GM19452 (cell line): ENCODE data around the gene CGB2.
"Not testable (repeated sequence)": the region's sequence is repeated elsewhere in the genome, so short reads cannot be mapped to it uniquely, and the experiment has no call there.

Source experiments
- ATAC-seq: cut with Tn5 transposase; IDR thresholded peaks from one replicate; pipeline ENCODE4 v1.9.1; 2021; ENCODE audit not compliant: unreplicated experiment

Gene CGB2

DNA sequence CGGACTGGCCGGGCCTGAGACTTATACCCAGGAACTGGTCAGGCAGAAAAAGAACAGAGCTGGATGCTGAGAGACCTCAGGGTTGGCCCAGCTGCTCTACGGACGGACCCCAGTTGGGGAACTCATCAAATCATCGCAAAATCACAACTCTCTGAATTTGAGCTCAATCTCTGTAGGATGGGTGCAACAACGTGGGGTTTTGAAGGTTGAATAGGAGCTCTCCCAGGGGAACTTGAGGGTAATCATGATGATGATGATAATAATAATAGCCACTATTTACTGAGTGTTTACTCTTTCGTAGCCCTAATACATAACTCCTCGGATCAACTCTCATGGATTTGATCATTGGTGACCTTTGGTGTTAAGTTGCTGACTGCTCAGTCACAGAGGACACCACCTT lies 1.4 kb upstream of the CGB2 start:
- not testable (repeated sequence) for ATAC-seq

DNA sequence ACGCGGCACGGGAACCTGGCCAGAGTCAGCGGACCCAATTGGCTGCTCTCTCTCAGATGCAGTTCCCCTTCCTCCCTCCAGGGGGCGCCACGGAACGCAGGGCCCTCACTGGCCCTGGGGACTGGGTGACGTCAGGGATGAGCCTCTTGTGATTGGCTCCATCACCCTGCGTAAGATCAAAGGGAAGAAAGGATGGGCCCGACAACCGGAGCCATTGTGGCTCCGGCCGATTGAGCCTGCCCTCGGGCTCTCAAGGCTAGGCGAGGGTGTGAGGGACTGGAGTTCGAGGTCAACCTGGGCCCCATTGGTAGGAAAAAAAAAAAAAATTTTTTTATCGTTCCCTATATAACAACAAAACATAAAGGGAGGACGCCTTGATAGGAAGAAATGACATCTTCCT lies 5.1 kb downstream of the CGB2 start, which contains the start of gene CGB1:
CGB1 (minus strand) TSS at position 81 of the 400 bp plus-strand sequence. CDS start 184 bp downstream, outside the sequence.
- not testable (repeated sequence) for ATAC-seq

- ATAC-seq: not testable (repeated sequence)
Measured at GRCh38 chr19:49038111-49038510, 6.4 kb downstream of the CGB2 start.

- not testable (repeated sequence) for ATAC-seq
Measured at GRCh38 chr19:49038557-49039276, 7.0 kb downstream of the CGB2 start.

DNA sequence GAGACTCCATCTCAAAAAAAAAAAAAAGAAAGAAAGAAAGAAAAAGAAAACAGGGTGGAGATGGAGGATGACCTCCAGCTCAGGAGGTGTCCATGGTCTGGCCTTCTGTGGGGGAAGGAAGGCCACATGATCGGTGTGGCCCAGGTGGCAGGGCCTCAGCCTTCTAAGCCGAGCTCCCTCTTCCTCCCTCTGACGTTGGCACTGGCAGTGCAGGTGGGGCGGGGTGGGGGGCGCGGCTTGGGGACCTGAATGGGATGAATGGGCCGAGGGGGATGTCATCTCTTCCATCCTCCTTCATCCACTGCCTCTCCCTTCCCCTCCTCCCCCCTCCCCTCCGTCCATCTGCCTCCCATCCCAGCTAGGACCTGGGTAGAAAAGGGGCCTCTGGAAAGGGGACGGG lies 8.0 kb downstream of the CGB2 start:
- not testable (repeated sequence) for ATAC-seq

GRCh38 chr19:49042177-49042576 lies 10.5 kb downstream of the CGB2 start:
- no peak for ATAC-seq

DNA sequence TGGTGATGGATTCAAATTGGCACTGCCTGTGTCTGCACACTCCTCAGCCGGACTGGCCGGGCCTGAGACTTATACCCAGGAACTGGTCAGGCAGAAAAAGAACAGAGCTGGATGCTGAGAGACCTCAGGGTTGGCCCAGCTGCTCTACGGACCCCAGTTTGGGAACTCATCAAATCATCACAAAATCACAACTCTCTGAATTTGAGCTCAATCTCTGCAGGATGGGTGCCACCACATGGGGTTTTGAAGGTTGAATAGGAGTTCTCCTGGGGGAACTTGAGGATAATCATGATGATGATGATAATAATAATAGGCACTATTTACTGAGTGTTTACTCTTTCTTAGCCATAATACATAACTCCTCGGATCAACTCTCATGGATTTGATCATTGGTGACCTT lies 11.0 kb downstream of the CGB2 start:
- not testable (repeated sequence) for ATAC-seq

DNA sequence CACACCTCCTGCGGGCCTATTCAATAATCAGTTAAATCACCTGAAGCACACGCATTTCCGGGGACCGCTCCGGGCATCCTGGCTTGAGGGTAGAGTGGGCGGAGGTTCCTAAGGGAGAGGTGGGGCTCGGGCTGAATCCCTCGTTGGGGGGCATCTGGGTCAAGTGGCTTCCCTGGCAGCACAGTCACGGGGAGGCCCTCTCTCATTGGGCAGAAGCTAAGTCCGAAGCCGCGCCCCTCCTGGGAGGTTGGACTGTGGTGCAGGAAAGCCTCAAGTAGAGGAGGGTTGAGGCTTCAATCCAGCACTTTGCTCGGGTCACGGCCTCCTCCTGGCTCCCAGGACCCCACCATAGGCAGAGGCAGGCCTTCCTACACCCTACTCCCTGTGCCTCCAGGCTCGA lies 11.9 kb downstream of the CGB2 start, which contains the start of gene CGB5:
CGB5 (plus strand) TSS at position 301 of the 400 bp plus-strand sequence. CDS start 362 bp downstream, outside the sequence.
- not testable (repeated sequence) for ATAC-seq

DNA sequence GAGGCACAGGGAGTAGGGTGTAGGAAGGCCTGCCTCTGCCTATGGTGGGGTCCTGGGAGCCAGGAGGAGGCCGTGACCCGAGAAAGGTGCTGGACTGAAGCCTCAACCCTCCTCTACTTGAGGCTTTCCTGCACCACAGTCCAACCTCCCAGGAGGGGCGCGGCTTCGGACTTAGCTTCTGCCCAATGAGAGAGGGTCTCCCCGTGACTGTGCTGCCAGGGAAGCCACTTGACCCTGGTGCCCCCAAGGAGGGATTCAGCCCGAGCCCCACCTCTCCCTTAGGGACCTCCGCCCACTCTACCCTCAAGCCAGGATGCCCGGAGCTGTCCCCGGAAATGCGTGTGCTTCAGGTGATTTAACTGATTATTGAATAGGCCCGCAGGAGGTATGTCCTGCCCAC lies 17.3 kb downstream of the CGB2 start, which contains the start of gene CGB8:
CGB8 (minus strand) TSS at position 101 of the 400 bp plus-strand sequence. CDS start 372 bp downstream, outside the sequence.
- ATAC-seq: not testable (repeated sequence)

GRCh38 chr19:49049834-49050233 lies 18.1 kb downstream of the CGB2 start:
- not testable (repeated sequence) for ATAC-seq

- ATAC-seq: not testable (repeated sequence)
Measured at GRCh38 chr19:49050376-49051033, 18.8 kb downstream of the CGB2 start.

GRCh38 chr19:49056101-49056901 lies 24.6 kb downstream of the CGB2 start:
- peak; percentile 51 for ATAC-seq

DNA sequence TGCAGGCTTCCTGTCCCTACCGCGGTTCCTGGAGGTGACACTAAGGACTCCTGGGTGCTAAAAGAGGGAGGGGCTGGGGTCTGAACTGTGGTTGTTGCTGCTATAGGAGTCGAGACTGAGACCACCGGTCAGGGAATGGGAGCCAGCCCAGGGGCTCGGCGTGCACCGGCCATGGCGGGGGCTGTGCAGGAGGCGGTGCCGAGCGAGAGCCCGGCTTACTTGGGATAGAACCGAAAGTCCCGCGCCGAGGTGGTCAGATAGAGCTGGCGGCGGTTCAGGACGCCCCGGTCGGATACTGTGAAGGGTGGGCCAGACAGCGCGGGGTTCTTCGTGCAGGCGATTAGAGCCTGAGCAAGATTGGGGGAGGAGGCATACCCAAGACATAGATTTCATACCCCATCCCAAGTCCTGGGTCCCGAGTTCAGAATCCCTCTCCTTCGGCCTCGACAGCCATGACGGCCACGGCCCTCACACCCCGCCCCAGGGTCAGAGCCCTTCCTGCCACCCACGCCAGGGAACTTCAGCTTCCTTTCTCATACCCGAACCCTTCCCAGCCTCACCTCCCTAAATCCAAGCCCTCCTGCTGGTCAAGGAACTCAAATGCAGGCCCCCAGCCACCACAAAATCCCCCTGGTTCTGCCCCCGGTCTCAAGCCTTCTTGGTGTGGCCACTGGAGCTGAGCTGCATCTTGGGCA lies 25.4 kb downstream of the CGB2 start:
- ATAC-seq: not testable (repeated sequence)

GRCh38 chr19:49057636-49058234 lies 26.0 kb downstream of the CGB2 start, which contains the start of gene CGB7:
Gene CGB7 (minus strand): TSS chr19:49057749. CDS start chr19:49055375, 2,374 bp downstream.
- ATAC-seq: no peak

GRCh38 chr19:49058562-49058961 lies 26.9 kb downstream of the CGB2 start:
- no peak for ATAC-seq

GRCh38 chr19:49059053-49059452 lies 27.4 kb downstream of the CGB2 start:
- no peak for ATAC-seq

DNA sequence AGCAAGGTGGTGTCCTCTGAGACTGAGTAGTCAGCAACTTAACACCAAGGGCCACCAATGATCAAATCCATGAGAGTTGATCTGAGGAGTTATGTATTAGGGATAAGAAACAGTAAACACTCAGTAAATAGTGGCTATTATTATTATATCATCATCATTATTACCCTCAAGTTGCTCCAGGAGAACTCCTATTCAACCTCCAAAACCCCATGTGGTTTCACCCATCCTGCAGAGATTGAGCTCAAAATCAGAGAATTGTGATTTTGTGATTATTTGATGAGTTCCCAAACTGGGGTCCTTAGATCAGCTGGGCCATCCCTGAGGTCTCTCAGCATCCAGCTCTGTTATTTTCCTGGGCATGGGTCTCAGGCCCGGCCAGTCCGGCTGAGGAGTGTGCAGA lies 29.3 kb downstream of the CGB2 start:
- ATAC-seq: no peak

- ATAC-seq: no peak
Measured at GRCh38 chr19:49061445-49061844, 29.8 kb downstream of the CGB2 start.

- no peak for ATAC-seq
Measured at GRCh38 chr19:49064029-49064629, 32.4 kb downstream of the CGB2 start.
